HG02798 (cell line): ENCODE measurements around the gene ATAD3B.
"Not testable (repeated sequence)": the region's sequence is repeated elsewhere in the genome, so short reads cannot be mapped to it uniquely, and the experiment has no call there.

ENCODE experiments used
- ATAC-seq: cut with Tn5 transposase; IDR thresholded peaks from one replicate; pipeline ENCODE4 v1.9.1; 2021; ENCODE audit warnings: mild to moderate bottlenecking; ENCODE audit not compliant: unreplicated experiment, poor library complexity

The ATAD3B gene, protein sequence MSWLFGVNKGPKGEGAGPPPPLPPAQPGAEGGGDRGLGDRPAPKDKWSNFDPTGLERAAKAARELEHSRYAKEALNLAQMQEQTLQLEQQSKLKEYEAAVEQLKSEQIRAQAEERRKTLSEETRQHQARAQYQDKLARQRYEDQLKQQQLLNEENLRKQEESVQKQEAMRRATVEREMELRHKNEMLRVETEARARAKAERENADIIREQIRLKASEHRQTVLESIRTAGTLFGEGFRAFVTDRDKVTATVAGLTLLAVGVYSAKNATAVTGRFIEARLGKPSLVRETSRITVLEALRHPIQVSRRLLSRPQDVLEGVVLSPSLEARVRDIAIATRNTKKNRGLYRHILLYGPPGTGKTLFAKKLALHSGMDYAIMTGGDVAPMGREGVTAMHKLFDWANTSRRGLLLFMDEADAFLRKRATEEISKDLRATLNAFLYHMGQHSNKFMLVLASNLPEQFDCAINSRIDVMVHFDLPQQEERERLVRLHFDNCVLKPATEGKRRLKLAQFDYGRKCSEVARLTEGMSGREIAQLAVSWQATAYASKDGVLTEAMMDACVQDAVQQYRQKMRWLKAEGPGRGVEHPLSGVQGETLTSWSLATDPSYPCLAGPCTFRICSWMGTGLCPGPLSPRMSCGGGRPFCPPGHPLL

DNA sequence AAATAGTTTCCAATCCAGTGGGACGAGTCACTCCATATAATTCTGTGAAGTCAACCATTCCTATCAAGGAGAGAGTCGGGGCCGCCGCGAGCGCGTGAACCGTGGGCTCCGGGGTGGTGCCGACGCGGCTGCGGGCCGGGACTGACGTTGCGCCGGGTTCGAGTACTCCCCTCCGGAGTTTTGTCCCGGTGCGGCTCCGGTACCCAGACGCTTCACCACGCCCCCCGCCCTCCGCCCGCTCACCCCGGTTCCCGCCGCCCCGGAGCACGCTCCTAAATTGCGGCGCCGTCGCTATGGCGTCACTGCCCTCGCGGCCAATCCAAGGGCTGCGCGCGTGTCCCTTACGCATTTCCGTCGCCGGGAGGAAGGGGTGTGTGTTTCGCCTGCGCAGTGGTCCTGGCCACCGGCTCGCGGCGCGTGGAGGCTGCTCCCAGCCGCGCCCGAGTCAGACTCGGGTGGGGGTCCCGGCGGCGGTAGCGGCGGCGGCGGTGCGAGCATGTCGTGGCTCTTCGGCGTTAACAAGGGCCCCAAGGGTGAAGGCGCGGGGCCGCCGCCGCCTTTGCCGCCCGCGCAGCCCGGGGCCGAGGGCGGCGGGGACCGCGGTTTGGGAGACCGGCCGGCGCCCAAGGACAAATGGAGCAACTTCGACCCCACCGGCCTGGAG lies at the start of gene ATAD3B:
Gene ATAD3B (plus strand): TSS at position 377 of the 664 bp plus-strand sequence. CDS start 120 bp downstream, at position 497.
- peak; percentile 95 for ATAC-seq

DNA sequence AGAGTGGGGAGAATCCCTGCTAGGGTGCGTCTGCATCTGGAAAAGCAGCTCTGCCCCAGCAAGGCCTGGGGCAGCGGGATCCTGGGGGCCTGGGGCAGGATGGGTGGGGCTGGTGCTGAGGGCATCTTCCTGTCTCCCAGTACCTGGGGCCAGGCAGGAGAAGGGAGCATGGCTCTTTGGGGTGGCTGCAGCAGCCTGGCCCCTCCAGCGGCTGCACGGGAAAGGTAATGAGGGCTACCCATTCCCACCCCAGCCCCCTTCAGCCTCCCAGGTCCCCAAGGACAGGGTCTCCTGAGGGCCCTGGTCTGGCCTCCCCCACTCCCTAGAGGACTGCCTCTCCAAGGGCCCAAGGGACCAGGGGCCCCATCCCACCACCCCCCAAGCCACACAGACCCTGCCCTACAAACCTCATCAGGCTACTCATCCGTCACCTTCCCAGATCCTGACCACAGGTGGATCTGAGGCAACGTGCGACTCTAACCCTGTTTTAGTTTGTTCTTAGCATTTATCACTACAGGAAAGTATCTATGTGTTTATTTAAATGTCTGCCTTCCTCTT lies 49.6 kb upstream of the ATAD3B start:
- ATAC-seq, result no peak

DNA sequence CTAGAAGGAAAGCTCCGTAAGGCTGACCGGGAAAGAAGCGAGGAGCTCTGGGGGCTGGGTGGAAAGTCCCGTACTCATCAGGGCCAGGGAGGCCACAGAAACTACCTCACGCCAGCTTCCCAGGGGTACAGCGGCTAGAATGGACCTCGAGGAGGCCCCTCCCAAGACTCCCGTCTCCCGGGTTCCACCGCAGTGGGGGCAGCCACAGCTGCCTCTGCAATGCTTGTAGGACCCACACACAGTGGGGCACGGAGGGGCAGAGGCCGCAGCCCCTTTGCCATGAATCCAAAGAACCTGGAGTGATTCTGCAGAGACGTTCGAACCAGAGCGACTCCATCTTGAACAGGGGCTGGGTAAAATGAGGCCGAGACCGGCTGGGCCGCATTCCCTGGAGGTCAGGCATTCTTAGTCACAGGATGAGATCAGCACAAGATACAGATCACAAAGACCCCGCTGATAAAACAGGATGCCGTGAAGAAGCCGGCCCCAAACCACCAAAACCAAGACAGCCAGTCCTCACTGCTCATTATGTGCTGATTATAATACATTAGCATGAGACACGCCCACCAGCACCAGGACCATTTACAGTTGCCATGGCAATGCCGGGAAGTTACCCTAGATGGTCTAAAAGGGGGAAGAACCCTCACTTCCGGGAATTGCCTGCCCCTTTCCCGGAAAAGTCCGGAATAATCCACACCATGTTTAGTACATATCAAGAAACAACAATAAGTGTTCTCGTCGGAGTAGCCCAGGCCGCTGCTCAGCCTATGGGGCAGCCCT lies 48.9 kb upstream of the ATAD3B start:
- ATAC-seq, result no peak

DNA sequence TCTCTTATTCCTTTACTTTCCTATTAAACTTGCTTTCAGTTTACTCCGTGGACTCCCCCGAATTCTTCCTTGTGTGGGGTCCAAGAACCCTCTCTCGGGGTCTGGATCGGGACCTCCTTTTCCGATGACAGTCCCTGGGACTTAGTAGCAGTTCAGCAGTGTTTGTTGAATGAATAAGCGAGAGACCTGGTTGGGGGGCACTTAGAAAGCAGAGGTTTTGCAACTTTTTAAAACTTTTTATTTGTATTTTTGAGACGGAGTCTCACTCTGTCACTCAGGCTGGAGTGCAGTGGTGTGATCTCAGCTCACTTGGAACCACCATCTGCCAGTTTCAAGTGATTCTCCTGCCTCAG lies 48.3 kb upstream of the ATAD3B start:
- no peak for ATAC-seq

DNA sequence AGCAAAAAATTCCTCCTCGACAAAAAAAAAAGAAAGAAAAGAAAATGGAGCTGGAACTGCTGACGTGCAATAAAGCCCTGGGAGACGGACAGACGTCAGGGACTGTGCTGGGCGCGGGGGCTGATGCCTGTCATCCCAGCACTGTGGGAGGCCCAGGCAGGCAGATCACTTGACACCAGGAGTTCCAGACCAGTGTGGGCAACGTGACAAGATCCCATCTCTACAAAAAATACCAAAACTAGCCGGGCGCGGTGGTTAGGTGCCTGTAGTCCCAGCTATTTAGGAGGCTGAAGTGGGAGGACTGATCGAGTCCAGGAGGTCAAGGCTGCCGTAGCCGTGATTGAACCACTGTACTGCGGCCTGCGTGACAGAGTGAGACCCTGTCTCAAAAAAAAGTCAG lies 46.9 kb upstream of the ATAD3B start:
- ATAC-seq, result no peak

DNA sequence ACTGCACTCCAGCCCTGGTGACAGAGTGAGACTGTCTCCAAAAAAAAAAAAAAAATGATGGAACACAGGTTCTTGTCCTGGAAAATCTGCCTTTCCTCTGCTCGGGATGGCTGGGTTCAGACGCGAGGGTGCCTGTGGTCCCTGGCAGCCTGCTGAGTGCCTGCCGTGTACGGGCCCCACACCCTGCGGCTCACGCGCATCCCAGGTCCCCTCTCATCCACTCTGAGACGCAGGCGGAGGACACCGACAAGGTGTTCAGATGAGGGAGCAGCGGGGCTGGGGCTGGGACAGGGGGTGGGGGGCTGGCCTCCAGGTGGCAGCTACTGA lies 46.2 kb upstream of the ATAD3B start:
- ATAC-seq, result no peak

DNA sequence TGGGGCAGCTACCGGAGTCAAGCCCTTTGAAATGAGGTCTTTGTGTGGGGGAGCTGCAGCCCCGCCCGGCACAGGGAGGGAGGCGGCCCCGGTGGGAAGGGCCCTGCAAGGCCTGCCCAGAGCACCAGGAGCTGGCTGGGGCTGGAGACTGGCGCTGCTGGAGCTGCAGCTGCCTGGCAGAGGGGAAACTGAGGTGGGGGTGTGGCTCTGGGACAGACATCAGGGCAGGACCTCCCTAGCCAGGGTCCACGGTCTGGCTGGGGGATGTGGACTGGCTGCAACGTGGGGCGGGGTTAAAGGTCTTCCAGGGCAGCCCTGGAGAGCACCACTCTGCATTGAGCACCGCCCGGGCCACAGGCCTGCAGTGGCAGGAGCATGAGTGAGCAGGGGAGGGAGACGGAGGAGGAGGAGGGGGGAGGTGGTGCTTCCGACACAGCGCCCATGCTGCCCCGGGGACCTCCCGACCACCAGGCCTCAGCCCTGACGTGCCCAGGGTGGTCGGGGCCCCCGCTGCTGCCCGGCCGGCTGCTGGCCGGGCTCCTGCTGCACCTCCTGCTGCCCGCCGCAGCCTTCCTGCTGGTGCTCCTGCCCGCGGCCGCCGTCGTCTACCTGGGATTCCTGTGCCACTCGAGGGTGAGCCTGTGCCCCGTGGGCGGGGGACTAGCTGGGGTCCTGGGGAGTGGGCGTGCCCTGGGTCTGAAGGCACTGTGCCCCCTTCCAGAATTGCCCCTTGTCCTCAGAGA lies 45.6 kb upstream of the ATAD3B start:
- no peak for ATAC-seq

DNA sequence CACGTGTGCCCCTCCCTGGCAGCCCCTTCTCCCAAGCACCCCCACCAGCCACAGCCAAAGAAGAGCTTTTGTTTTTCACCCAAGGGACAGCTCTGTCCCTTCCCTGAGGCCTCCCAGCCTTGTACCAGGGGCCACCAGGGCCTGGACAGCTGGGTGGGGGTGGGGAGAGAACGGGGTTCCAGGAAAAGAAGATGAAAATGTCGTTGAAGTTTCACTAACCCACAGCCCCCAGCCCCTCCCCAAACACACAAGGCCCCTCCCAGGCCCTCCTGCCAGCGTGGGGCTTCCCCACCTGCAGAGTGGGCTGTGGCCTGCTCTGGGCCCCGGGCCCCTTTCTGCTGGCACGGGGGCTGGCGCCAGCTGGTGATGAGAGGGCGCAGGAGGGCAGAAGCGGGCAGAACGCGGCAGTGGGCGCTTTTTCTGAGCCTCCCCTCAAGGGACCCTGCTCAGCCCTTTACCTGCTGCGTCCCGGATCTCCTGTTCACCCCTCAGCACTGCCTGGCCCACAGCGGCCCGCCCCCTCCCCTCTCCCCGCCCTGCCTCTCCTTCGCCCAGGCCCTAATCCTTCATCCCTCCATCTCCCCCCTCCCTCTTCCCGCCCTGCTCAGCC lies 45.0 kb upstream of the ATAD3B start:
- ATAC-seq, result no peak

DNA sequence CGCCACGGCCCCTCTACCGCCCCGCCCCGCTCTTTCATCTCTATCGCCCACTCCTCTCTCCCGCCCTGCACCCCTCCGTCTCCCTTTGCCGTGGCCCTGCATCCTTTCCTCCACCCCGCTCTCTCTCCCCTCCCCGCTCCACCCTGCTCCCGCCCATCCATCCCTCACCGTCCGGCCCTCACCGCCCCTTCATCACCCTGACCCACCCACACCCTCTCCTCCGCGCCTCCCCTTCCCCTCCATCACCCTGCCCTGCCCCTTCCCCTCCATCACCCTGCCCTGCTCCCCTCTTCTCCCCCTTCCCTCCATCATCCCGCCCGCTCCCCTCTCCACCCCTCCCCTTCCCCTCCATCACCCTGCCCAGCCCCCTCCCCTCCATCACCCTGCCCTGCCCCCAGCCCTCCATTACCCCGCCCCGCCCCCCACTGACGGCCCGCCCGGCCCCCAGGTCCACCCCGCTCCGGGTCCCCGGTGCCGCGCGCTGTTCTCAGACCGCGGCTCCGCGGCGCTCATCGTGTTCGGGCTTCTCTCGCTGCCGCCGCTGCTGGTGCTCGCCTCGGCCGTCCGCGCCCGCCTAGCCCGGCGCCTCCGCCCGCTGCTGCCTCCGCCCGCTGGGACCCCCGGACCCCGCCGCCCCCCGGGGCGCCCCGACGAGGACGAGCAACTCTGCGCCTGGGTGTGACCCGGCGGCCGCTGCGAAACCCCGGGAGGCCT lies 44.3 kb upstream of the ATAD3B start:
- no peak for ATAC-seq

DNA sequence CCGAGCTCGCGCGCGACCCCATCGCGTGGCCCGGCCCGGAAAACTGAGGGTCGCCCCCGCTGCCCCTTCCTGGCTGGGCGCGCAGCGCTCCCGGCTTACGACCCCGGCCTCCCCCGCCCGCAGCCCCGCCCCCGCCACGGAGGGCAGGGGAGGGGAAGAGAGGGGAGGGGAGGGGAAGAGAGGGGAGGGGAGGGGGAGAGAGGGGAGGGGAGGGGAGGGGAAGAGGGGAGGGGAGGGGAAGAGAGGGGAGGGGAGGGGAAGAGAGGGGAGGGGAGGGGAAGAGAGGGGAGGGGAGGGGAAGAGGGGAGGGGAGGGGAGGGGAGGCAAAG lies 43.8 kb upstream of the ATAD3B start:
- no peak for ATAC-seq

DNA sequence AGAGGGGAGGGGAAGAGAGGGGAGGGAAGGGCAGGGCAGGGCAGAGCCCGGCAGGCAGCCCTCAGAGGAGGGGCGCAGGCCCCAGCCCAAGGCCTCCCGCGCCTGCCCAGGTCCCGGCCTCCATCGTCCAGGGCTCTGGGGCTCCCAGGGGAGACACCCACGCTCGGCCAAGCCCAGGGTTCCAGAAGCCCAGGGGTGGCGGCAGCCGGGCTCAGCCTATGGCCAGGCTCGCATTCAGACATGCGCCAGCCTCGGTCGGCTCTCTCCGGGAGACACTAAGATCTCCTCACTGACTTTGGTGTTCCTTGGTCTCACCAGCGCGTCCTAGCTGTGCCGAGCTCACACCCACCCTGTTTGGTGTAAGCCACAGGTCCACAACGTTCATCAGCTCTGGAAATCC lies 43.4 kb upstream of the ATAD3B start:
- no peak for ATAC-seq

DNA sequence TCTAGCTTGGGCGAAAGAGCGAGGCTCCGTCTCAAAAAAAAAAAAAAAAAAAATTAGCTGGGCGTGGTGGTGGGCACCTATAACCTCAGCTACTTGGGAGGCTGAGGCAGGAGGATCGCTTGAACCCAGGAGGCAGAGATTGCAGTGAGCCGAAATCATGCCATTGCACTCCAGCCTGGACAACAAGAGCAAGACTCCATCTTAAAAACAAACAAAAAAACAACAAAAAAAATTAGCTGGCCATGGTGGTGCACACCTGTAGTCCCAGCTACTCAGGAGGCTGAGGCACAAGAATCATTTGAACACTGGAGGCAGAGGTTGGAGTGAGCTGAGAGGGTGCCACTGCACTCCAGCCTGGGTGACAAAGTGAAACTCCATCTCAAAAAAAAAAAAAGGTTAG lies 42.6 kb upstream of the ATAD3B start:
- not testable (repeated sequence) for ATAC-seq

DNA sequence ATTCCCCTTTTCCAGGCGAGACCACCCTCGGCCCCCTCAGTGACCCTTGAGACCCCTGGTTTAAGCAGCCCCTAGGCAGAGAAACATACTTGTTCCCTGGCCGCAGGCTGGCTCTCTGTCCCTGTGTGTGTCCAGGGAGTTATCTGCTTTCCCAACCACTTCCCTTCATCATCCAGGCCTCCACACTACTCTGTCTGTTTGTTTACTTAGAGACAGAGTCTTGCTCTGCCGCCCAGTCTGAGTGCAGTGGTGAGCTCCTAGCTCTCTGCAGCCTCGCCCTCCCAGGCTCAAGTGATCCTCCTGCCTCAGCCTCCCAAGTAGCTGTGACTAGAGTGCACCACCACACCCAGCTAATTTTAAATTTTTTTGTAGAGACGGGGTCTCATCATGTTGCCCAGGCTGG lies 41.9 kb upstream of the ATAD3B start:
- ATAC-seq, result no peak

DNA sequence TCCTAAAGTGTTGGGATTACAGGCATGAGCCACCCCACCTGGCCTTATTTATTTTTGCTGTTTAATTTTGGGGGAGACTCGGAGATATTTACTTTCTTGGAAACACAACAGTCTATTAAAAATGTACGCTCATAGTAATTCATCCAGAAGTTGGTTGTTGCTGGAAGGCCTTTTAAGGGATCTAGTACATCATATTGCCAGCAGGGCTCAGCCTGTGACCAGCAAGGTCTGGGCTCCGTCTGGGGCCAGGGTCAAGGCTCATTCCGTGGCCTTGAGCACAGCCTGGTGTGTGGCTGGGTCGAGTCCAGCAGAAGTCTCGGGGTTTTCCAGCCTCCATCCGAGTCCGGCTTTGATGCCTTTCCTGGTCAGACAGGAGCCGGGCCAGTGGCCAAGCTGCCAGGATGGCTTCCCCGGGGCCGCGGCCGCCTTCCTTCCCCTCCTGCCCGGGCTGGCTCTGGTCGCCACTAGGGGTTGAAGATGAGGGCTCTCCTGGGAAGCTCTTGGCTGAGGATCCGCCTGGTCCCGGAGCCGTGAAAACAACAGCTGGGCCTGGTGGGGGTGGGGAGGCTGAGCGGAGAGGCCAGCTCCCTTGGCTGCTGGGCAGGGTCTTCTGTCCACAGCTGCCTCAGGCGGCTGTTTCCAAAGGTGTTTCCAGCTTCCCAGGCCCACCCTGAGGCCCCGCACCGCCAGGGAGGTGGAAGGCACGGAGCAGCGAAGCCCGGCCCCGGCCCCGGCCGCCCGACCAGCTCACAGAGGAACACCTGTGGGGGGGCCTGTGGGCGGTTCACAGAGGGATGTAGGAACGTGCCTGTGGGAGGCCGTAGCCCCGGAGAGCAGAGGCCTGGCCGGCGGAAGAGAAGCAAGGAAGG lies 41.2 kb upstream of the ATAD3B start:
- ATAC-seq, result no peak

DNA sequence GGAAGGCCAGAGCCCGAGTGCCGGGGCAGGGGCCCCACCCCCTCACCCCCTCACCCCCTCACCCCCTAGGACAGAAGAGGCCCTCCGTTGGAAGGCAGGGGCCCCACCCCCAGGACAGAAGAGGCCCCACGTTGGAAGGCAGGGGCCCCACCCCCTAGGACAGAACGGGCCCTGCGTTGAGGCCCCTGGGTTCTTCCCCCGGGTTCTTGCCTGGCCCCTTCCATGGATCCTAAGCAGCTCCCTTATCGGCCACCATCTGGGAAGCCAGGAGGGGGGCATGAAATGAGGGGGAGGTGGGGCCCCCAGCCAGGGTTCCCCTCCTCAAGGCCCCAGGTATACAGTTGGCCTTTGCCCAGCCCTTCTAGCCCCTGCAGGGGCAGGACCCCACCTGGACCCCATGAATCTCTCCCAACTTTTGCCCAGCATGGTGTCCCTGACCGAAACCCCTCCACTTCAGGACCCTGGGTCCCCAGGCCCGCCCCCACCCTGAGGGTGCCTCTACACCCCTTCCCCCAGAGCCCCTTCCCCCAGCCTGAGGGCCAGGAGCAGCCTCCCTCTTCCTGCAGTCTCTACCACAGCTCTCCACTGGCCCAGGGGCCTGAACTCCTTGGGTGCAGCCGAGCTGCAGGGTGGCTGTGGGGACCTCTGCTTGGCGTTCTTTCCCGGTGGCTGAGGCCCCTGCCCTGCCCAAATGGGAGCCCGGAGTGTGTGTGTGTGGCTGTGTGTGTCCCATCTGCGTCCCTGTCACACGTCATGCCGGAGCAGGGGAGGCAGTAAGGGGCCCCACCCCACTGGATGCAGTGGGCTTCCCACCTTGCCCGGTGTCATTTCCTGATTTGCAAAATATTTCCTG lies 40.3 kb upstream of the ATAD3B start:
- ATAC-seq, result no peak

DNA sequence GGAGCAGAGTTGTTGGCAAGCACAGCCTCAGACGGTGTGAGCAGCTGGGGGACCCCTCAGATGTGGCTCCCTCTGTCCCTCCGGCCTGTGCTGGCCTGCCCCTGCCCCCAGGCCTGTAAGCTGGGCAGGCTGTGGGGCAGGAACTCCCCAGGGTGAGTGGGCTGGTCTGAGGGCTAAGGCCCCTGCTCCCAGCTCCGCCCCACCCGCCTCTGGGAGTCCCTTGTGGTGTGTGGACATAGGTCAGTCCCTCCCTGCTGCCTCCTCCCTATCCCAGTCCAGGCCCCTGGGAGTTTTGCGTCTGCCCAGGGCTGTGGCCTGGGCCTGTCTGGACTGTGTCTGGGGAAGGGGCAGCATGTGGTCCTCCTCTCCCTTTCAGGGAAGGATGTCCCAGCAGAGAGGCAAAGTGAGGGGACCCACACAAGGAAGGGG lies 39.7 kb upstream of the ATAD3B start:
- ATAC-seq, result no peak

DNA sequence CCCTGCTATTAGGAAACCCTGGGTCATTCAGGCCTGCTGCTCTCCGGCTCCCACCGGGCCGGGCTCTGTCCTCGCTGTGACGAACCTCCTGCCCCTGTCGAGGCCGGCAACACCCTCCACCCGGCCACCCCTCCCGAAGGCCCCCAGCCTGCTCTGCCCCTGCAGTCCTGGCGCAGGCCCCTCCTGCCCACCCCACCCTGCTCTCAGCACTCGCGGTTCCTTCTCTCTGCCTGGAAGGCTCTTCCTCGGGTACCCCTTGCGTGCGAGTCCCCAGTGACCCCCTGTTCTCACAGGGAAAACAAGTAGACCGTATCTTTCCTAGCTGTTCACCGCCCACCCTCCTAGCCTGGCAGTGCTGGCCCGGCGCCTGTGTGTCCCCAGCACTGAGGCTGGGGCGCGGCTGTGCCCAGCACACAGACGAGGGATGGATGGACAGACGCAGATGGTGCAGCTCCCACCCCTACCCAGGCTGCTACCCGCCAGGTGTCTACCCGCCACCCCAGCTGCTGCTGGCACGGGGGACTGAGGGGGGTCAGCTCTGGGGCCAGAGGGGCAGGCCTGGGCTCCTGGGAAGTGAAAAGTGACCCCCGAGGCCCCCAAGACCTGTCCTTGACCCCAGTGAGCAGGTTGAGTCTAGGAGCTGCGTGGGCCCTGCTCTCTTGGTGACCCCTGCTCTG lies 39.2 kb upstream of the ATAD3B start:
- ATAC-seq, result no peak
